NB4 (cell line): Measurements from ENCODE around the gene KIAA0319L.

ENCODE experiments used
- MYC ChIP-seq: IDR thresholded peaks from 2 replicates; pipeline ENCODE4 v1.6.1; 2011; ENCODE audit warnings: low read depth, low read length
- POLR2A ChIP-seq: IDR thresholded peaks from 2 replicates; pipeline ENCODE4 v1.6.1; 2011; ENCODE audit warnings: mild to moderate bottlenecking; ENCODE audit not compliant: insufficient read length; ENCODE audit errors: extremely low read depth
- TF ChIP-seq, protein P1 (sequence below): IDR thresholded peaks from one replicate; pipeline ENCODE4 v1.5.1; 2012; ENCODE audit warnings: low read depth, low read length
- TF ChIP-seq, protein P2 (sequence below): IDR thresholded peaks from 2 replicates; pipeline ENCODE4 v1.6.1; 2011; ENCODE audit warnings: low read depth, low read length

DNA sequence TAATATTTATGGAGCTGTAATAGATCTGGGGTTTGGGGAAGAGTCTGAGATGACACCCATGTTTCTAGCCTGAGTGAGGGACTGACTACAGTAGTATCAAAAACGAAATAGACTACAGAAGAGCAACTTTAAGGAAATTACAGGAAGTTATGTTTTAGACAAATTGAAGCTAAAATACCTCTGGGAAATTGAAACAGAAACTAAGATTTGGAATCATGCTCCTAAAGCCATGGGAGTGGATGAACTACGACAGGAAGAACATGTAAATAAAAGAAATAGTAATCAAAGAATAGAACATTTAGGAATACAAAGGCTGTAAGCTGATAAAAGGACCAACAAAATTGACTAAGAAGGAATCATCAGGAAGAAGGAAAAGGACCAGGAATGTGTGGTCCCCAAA, 68.9 kb downstream of the KIAA0319L start:
- TF ChIP-seq, protein P1, sequence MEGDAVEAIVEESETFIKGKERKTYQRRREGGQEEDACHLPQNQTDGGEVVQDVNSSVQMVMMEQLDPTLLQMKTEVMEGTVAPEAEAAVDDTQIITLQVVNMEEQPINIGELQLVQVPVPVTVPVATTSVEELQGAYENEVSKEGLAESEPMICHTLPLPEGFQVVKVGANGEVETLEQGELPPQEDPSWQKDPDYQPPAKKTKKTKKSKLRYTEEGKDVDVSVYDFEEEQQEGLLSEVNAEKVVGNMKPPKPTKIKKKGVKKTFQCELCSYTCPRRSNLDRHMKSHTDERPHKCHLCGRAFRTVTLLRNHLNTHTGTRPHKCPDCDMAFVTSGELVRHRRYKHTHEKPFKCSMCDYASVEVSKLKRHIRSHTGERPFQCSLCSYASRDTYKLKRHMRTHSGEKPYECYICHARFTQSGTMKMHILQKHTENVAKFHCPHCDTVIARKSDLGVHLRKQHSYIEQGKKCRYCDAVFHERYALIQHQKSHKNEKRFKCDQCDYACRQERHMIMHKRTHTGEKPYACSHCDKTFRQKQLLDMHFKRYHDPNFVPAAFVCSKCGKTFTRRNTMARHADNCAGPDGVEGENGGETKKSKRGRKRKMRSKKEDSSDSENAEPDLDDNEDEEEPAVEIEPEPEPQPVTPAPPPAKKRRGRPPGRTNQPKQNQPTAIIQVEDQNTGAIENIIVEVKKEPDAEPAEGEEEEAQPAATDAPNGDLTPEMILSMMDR: no peak
- TF ChIP-seq POLR2A (no peak), MYC (no peak)
- TF ChIP-seq, protein P2, sequence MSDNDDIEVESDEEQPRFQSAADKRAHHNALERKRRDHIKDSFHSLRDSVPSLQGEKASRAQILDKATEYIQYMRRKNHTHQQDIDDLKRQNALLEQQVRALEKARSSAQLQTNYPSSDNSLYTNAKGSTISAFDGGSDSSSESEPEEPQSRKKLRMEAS: no peak
